Activated T-helper 2 cell treated with anti-CD3 and anti-CD28 coated beads, Interferon-gamma antibody, Interleukin-2, Interleukin-4, amounts not matched to agents 10 μg/mL and 5 μg/mL and 100 μg/mL, durations not matched to agents 14 hours and 24 hours and 36 hours (primary cell): ENCODE measurements around the gene APOB. TPM values are rescaled to one million over a fixed set of nuclear protein-coding genes. Genes with fewer than 3 reads are reported as not detected.
A peak's percentile ranks its signal among the peaks of the same experiment; 100 is the strongest.

Experiments
- DNase-seq: peaks from one replicate; pipeline ENCODE4 v3.0.0; 2021; ENCODE audit warnings: low spot score
- H3K27ac Mint-ChIP-seq: one replicate; pipeline ENCODE4 v1.8.0; 2021; ENCODE audit warnings: mixed read lengths
- H3K27me3 Mint-ChIP-seq: one replicate; pipeline ENCODE4 v1.8.0; 2021; ENCODE audit warnings: low read depth, mixed read lengths
- H3K36me3 Mint-ChIP-seq: one replicate; pipeline ENCODE4 v1.8.0; 2021; ENCODE audit warnings: low read depth, mixed read lengths
- H3K4me1 Mint-ChIP-seq: one replicate; pipeline ENCODE4 v1.8.0; 2021; ENCODE audit warnings: low read depth, mixed read lengths
- H3K4me3 Mint-ChIP-seq: one replicate; pipeline ENCODE4 v1.8.0; 2021; ENCODE audit warnings: low read depth, mild to moderate bottlenecking, moderate library complexity, mixed read lengths
- H3K9me3 Mint-ChIP-seq: one replicate; pipeline ENCODE4 v1.8.0; 2021; ENCODE audit warnings: mixed read lengths
- intact Hi-C: fragments of 100-400 bp; cut with micrococcal nuclease; formaldehyde crosslinking; loops from one replicate; pipeline ENCODE4 v1.15.1; 2023
- total RNA-seq: library from RNA; stranded (reverse); gene quantifications from 2 replicates; pipeline ENCODE4 v1.2.3, GENCODE V29; 2022

The APOB gene
- total RNA-seq, 1 donor from 2014 or later = not detected

DNA sequence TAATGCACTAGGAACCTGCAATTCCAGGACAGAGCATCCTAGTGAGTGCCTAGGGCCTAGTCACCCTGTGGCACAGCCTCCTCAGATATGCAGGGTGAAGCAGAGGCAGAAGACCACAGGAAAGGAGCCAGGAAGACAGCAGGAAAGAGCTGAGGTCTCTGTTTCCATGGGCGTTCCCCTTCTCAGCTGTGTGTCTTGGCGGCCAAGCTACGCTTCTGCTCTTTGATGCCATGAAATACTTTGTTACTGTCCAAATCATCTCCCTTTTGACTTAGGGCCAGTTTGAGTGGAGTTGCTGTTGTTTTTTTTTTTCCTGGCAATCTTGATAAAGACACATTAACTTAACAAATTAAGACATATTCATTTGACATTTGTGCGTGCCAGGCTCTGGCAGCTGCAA is 67.3 kb downstream of the APOB start:
- no peak for DNase-seq
- no peaks in the 10 kb centered on the region for H3K36me3 Mint-ChIP-seq
- intact Hi-C loops = no loop called here
- no peak overlapping the region for H3K4me3 Mint-ChIP-seq
- H3K27ac Mint-ChIP-seq = no peak overlapping the region
- H3K9me3 Mint-ChIP-seq = no peaks in the 10 kb centered on the region
- H3K4me1 Mint-ChIP-seq = no peaks in the 10 kb centered on the region
- no peaks in the 10 kb centered on the region for H3K27me3 Mint-ChIP-seq

DNA sequence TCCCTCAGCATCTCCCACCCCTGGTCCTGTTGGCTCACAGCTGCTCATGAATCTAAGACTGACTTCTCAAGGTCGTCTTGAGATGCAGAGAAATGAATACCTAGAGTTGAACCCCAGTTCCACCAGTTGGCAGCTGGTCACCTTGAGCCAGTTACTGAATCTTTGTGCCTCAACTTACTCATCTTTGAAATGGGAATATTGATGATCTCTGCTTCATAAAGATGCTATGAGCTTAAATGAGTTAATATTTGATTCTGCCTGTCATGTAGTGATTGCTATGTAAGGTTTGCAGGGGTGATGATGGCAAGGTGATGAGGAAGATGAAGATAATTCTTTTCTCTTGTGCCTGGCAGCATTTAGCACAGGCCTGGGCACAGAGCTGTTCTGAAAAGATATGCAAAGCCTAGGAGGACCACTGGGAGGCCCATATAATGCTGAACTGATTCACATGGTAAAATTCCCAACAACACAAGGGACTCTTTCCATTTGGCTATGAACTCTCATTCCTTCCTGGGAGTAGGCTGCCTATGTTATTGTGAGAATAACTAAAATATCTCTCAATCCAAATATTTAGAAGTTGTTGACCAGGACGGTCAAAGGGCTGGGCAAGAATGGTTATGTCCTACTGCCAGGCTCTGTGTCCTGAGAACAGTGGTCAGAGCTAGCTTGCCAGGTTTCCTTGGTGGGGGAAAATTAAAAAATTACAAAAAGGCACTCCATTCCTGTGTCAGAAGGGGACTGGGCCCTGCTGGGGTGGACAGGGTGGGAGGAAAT is 70.9 kb downstream of the APOB start:
- DNase-seq = no peak
- Mint-ChIP-seq H3K4me1 (no peaks in the 10 kb centered on the region), H3K9me3 (no peaks in the 10 kb centered on the region), H3K27me3 (no peaks in the 10 kb centered on the region), H3K27ac (no peak overlapping the region), H3K4me3 (no peak overlapping the region), H3K36me3 (no peaks in the 10 kb centered on the region)
- intact Hi-C loops = no loop called here

DNA sequence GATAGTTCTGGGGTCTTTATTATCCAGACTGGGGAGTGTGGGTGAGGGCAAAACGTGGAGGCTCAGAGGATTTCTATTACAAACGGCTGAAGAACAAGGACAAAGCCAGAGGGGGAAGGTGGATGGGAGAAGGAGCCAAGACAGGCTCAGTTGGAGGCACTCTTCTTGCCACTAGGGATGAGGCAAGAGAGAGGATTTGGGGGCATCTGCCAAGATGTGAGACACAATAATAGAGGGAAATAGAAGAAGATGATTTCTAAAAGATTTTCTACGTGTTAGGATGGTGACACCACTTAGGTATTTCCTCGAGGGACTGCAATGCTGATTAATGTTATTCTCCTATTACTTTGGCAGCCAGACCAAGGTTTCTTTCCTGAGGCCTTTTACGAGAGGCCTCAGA is 71.8 kb downstream of the APOB start:
- intact Hi-C loops = no loop called here
- Mint-ChIP-seq H3K27ac (no peak overlapping the region), H3K27me3 (no peaks in the 10 kb centered on the region), H3K36me3 (no peaks in the 10 kb centered on the region), H3K4me3 (no peak overlapping the region), H3K9me3 (no peaks in the 10 kb centered on the region), H3K4me1 (no peaks in the 10 kb centered on the region)
- DNase-seq = no peak

DNA sequence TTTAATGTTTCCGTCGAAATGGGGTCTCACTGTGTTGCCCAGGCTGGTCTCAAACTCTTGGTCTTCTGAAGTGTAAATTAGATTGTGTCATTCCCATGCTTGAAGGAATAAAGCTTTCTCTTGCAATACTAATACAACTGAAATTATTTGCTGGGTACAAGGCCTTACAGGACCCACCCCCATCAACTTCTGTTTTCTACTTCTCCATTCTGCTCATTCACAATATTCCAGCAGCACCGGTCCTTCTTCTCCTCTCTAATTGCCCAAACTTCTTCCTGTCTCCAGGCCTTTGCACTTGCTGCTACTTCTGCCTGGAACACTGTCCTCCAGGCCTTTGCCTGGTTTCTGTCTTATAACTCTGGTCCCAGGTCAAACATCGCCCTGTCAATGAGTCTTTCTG is 73.8 kb downstream of the APOB start:
- peaks cover 1% of the 10 kb centered on the region for H3K27me3 Mint-ChIP-seq
- H3K9me3 Mint-ChIP-seq = no peaks in the 10 kb centered on the region
- intact Hi-C loops = no loop called here
- no peaks in the 10 kb centered on the region for H3K36me3 Mint-ChIP-seq
- no peak overlapping the region for H3K4me3 Mint-ChIP-seq
- no peak for DNase-seq
- H3K27ac Mint-ChIP-seq = no peak overlapping the region
- no peaks in the 10 kb centered on the region for H3K4me1 Mint-ChIP-seq

DNA sequence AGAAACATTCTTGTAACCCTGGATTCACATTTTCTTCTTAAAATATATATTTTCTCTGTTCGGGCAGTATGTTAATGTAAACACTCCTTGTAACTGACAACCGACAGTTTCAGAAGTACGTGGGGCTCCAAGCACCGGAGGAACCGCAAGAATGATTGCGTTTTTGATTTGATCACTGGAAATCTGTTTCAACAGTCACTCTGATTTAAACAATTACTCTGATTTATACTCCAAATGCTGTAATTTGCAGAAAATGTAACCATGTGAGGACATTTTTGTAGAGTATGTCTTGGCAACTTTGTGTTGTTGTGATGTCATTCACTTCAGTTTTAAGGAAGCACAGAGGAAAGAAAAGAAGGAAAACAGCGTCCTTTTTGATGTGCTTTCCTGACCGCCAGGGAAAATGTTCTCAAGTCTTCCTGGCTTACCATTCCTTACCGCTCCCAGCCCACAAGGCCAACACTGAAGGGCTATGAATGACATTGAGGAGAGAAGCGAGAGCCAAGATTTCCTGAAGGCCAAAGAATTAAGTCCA is 77.7 kb downstream of the APOB start:
- DNase-seq = no peak
- intact Hi-C loops = no loop called here
- peaks cover 8% of the 10 kb centered on the region for H3K27me3 Mint-ChIP-seq
- no peaks in the 10 kb centered on the region for H3K36me3 Mint-ChIP-seq
- no peak overlapping the region for H3K27ac Mint-ChIP-seq
- H3K4me1 Mint-ChIP-seq = no peaks in the 10 kb centered on the region
- no peaks in the 10 kb centered on the region for H3K9me3 Mint-ChIP-seq
- H3K4me3 Mint-ChIP-seq = no peak overlapping the region

DNA sequence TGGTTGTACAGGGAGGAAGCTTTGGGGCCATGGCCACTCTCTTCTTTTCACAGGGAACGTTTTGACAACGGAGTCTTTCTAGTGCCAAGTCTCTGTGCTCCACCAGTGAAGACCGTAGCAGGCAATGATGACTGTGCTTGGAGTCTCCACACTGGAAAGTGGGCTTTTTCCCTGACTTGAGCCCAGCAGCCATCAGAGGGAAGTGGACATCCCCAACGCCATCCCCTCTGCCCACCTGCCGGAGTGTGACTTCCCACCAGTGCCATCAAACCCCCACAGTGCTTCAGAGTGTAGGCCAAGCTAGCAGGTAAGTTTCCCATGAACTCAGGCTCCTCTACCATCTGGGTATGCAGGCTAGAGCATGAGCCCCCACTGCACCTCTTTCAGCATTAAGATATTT is 78.7 kb downstream of the APOB start:
- intact Hi-C loops = no loop called here
- H3K36me3 Mint-ChIP-seq = no peaks in the 10 kb centered on the region

DNA sequence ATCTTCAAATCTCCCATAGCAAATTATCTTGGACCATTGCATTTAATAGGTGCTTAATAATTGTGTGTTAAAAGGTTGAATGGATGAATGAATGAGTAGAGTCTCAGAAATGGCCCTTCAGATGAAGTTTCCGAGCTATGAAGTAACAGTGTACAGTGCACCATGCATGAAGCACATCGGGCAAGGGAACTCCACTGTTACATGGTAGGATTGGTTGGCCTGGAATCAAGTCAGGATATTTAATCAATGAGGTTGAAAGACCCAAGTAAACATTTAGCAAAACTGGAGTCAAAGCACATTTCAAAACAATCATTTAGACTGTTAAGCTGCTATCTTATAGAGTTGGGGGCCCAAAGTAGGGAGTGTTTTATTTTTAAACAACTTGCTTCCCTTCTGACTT is 80.0 kb downstream of the APOB start:
- no peak overlapping the region for H3K27ac Mint-ChIP-seq
- H3K36me3 Mint-ChIP-seq = no peaks in the 10 kb centered on the region
- no peaks in the 10 kb centered on the region for H3K9me3 Mint-ChIP-seq
- peaks cover 9% of the 10 kb centered on the region for H3K27me3 Mint-ChIP-seq
- H3K4me3 Mint-ChIP-seq = no peak overlapping the region
- no peak for DNase-seq
- no peaks in the 10 kb centered on the region for H3K4me1 Mint-ChIP-seq
- intact Hi-C loops = loop anchor here (1.0 to 5.0 kb wide), 3 partner anchors 181 to 303 kb away; no protein-coding TSS in a partner anchor

More for the DNA sequence above, 78.7 kb downstream of the APOB start:
- no peaks in the 10 kb centered on the region for H3K9me3 Mint-ChIP-seq
- no peak for DNase-seq
- no peak overlapping the region for H3K4me3 Mint-ChIP-seq
- no peaks in the 10 kb centered on the region for H3K4me1 Mint-ChIP-seq
- H3K27me3 Mint-ChIP-seq = peaks cover 9% of the 10 kb centered on the region
- H3K27ac Mint-ChIP-seq = no peak overlapping the region

DNA sequence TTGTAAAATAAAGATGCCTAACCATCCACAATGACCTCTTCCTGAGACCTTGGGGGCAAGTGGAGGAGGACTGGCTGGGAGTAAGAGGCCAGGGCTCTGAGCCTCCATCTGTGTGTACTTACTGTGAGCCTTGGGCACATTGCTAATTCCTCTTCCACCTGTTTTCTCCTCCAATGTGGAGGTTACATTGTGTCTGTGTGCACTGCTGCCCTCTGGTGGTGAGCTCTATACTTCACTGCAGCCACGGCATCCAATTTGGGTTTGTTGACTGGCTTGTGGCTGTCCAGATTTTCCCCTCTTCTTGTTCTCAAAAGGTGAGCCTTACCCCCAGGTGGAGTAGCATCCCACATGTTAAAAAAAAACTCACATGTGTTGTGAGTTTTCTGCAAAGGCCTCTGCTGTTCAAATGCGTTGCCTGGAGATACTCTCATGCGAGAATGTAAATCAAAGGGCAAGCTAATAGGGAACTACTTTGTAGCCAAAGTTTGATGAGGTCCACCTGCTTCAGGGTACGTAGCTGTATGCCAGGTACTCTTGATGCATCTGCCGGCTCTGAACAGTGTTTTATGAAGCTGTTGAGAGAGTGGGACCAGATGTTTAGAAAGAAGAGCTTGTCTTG is 80.8 kb downstream of the APOB start:
- H3K9me3 Mint-ChIP-seq = no peaks in the 10 kb centered on the region
- H3K36me3 Mint-ChIP-seq = no peaks in the 10 kb centered on the region
- intact Hi-C loops = loop anchor here (1.0 to 5.0 kb wide), 3 partner anchors 180 to 302 kb away; no protein-coding TSS in a partner anchor

DNA sequence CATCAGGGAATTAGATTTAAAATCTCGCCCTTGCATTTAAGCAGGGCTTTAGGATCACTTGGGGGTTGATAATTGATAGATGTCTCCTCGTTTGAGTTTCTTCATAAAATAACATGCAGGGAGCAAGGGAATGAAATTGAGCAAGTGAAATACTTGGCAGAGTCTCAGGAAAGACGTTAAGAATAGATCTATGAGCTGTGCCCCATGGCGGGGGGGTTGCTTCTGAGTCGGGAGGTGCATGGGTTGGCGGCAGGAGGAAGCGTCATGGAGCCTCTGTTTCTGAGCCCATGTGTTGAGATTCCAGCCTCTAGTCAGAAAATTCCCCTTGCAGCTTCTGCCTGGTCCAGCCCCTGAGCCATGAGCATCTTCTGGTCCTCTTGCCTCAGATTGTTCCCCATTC is 82.0 kb downstream of the APOB start:
- H3K4me1 Mint-ChIP-seq = no peaks in the 10 kb centered on the region
- H3K9me3 Mint-ChIP-seq = no peaks in the 10 kb centered on the region
- H3K27ac Mint-ChIP-seq = no peak overlapping the region
- H3K4me3 Mint-ChIP-seq = no peak overlapping the region
- H3K27me3 Mint-ChIP-seq = peaks cover 9% of the 10 kb centered on the region
- intact Hi-C loops = loop anchor here (2.0 to 5.0 kb wide), 2 partner anchors 179 to 280 kb away; no protein-coding TSS in a partner anchor
- no peaks in the 10 kb centered on the region for H3K36me3 Mint-ChIP-seq
- no peak for DNase-seq

More for the DNA sequence above, 80.8 kb downstream of the APOB start:
- Mint-ChIP-seq H3K4me3 (no peak overlapping the region), H3K4me1 (no peaks in the 10 kb centered on the region), H3K27ac (no peak overlapping the region), H3K27me3 (peaks cover 9% of the 10 kb centered on the region)
- DNase-seq = peak; percentile 43

DNA sequence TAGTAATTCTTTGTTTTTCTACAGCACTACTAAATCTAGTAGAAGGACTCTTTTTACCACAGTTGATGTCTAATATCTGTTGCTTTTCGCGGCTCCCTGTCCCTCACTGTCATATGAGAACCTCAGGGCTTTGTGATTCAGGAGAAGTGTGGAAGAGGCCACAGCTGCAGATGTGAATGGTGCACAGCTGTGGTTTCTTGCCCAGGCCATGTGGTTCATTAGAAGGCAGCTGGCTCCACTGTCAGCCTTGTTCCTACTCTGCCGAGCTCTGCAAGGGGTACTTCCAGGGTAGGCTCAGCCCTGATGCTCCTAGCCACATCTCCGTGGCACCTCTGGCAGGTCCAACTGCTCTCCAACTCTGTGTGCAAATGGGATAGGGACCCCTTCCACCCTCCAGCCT is 83.9 kb downstream of the APOB start:
- no peaks in the 10 kb centered on the region for H3K36me3 Mint-ChIP-seq
- no peak overlapping the region for H3K27ac Mint-ChIP-seq
- no peak for DNase-seq
- H3K4me1 Mint-ChIP-seq = no peaks in the 10 kb centered on the region
- H3K4me3 Mint-ChIP-seq = no peak overlapping the region
- peaks cover 7% of the 10 kb centered on the region for H3K27me3 Mint-ChIP-seq
- no peaks in the 10 kb centered on the region for H3K9me3 Mint-ChIP-seq
- intact Hi-C loops = loop anchor here (5.0 kb wide), 1 partner anchor 278 kb away; no protein-coding TSS in a partner anchor

DNA sequence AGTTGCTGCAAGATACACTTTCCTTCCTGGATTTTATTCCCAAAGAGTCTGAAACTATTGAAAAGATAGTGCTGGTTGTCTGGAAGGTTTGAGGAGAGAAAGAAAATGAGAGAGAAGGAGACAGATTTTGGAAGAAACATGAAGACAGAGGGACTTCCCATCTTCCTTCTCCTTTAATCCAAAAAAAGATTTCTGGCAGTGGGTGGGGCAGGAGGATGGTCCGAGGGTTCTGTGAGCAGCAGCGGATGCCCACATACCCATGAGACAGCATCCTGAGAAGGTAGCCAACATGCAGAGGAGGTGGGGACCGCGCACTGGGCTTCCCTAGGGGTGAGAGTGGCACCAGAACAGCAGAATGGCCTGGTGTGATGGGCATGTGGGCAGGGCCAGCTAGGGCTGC is 84.6 kb downstream of the APOB start:
- Mint-ChIP-seq H3K4me1 (no peaks in the 10 kb centered on the region), H3K9me3 (no peaks in the 10 kb centered on the region), H3K4me3 (no peak overlapping the region), H3K27me3 (peaks cover 7% of the 10 kb centered on the region), H3K36me3 (no peaks in the 10 kb centered on the region), H3K27ac (no peak overlapping the region)
- intact Hi-C loops = no loop called here
- DNase-seq = no peak

DNA sequence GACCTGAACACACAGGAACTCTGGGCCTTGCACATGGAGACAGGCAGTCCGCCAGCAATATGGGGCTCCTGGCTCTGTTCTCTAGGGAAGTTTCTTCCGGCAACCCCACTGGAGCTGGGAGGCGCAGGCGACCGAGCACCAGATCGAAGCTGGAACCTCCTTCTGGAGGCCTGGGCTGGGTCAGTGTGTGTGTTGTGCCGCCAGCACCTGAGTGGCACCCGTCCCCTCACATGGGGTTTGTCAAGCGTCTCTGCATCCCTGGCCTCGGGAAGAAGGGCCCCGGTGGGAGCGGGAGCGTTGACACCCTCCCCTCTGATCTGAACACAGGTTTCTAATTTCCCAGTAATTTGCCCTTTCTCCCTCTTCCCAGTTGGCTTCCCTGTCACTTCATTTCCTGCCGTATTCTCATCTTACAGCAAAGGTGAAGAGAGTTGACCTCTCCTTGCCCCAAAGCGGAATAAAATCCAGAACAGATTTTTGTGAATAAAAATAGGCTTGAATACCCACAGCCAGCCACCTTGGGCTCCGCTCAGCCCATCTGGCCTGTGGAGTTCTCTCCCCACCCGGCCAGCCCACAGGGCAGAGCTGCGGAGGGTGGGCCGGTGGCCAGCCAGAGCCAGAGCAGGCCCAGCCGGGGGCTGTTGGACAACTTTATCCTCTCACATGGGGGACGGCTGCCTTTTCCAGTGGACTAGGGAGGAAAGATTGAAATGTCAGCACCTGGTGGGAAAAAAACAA is 85.9 kb downstream of the APOB start:
- intact Hi-C loops = no loop called here
- Mint-ChIP-seq H3K4me3 (no peak overlapping the region), H3K9me3 (no peaks in the 10 kb centered on the region), H3K36me3 (no peaks in the 10 kb centered on the region), H3K27me3 (peaks cover 4% of the 10 kb centered on the region), H3K4me1 (no peaks in the 10 kb centered on the region), H3K27ac (no peak overlapping the region)
- DNase-seq = no peak
